GM12874 (cell line): ENCODE results near the gene ITPRIP.

Experiments used
- TF ChIP-seq, protein P1 (sequence below): IDR thresholded peaks from 2 replicates; pipeline ENCODE4 v1.5.1; 2011; ENCODE audit warnings: low read depth, mild to moderate bottlenecking, control low read depth, low read length, moderate library complexity; ENCODE audit not compliant: insufficient read depth

ITPRIP gene

DNA sequence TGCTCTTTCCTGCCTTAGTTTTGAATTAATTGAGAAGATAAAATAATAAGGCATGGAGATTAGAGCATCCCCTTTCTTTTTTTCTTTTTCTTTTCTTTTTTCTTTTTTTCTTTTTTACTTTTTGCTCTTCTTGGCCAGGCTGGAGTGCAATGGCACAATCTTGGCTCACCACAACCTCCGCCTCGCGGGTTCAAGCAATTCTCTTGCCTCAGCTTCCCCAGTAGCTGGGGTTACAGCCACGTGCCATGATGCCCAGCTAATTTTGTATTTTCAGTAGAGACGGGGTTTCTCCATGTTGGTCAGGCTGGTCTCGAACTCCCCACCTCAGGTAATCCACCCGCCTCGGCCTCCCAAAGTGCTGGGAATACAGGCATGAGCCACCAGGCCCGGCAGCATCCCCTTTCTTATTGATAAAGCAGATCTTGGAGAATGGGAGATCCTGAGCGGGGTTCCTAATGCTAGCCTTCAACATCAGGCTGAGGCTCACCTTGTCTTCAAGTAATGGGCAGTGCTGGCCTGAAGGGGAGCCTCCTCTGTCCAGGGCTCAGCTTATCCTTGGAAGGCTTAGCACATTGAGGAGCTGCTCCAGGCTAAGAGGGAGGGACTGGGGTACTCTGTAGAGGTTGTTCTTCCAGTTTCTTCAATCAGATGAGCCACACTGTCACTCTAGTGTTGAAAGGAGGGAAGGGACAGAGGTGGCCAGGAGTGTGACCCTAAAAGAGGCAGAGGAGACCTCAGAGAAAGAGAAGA, 41.4 kb downstream of the ITPRIP start:
- TF ChIP-seq, protein P1, sequence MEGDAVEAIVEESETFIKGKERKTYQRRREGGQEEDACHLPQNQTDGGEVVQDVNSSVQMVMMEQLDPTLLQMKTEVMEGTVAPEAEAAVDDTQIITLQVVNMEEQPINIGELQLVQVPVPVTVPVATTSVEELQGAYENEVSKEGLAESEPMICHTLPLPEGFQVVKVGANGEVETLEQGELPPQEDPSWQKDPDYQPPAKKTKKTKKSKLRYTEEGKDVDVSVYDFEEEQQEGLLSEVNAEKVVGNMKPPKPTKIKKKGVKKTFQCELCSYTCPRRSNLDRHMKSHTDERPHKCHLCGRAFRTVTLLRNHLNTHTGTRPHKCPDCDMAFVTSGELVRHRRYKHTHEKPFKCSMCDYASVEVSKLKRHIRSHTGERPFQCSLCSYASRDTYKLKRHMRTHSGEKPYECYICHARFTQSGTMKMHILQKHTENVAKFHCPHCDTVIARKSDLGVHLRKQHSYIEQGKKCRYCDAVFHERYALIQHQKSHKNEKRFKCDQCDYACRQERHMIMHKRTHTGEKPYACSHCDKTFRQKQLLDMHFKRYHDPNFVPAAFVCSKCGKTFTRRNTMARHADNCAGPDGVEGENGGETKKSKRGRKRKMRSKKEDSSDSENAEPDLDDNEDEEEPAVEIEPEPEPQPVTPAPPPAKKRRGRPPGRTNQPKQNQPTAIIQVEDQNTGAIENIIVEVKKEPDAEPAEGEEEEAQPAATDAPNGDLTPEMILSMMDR = no peak

DNA sequence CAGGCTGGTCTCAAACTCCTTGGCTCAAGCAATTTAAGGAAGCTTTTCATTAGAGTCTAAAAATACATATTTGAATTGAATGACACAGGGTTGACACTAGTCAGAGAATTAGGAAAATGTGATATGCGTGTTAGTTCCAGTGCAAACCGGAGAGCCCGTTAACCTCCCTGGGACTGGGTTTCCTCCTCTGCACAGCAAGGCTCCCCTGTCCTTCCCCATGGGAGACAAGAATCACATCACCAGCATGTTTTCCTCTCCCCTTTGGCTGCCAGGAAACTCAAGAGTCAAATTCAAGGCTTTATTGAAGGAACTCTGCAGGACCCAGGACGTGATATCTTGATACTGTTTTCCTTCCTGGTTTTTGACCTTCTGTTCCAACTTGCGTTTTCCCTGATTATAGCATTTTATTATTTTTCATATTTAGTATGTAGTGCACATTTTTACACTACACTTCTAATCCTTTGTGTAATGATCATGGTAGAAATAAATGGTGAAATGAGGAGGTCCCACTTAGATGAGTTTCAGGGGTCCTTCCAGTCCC, 44.4 kb downstream of the ITPRIP start:
- TF ChIP-seq, protein P1 = no peak

DNA sequence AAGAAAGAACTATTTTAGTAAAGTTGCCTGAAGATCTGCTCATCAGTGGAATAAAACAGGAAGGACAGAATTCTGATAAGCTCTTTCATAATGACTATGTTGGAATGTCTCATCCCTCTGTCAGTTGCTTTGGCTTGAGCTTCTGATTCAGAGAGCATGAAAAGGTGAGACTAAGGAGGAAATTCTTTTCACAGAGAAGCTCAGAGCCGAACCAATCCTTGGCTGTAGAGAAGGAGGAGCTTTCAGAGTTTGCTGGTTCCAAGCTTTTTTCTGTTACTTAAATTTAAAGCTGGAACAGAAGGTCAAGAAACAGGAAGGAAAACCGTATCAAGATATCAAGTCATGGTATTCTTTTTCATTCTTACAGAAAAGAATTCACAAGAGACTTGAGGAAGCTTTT, 45.3 kb downstream of the ITPRIP start:
- TF ChIP-seq, protein P1 = no peak

DNA sequence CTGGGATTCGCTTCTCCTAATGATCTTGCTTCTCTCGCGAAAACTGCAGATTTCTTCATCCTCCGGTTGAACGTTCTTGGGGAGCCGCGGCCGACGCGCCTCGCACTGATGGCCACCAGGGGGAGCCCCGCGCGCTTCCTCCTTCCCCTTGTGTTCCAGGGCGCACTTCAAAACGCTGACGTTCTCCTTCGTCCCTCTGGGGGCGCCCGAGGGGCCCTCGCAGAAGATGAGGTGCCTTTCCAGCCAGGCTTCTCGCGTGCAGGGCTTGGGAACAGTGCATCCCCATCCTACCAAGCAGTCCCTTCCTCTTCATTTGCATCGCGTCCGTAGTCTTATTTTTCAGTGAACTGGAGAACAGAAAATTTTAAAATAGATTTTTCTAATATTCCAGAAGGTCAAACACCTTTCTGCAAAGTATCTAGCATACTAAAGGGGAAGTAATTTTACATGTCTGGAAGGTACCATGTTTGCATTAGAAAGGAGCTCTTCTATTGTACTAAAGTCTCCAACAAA, 46.8 kb downstream of the ITPRIP start:
- TF ChIP-seq, protein P1 = peak; percentile 100

DNA sequence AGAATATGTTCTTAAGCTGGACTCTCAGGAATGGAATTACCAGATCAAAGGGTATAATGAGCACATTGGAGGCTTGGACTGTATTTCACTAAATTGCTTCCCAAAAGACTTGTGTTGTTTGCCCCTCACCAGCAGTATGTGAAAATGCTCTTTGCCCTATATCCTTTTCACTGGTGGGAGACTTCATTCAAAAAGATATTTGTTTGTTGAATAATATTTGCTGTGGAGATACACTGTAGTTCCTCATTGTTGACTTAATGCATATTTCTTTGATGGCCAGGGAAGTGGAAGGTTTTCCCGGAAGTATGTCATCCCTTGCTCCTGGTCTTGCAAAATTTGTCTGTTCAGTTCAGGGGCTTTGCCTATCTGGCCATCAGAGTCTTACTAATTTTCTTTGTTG, 49.9 kb downstream of the ITPRIP start:
- TF ChIP-seq, protein P1 = no peak

DNA sequence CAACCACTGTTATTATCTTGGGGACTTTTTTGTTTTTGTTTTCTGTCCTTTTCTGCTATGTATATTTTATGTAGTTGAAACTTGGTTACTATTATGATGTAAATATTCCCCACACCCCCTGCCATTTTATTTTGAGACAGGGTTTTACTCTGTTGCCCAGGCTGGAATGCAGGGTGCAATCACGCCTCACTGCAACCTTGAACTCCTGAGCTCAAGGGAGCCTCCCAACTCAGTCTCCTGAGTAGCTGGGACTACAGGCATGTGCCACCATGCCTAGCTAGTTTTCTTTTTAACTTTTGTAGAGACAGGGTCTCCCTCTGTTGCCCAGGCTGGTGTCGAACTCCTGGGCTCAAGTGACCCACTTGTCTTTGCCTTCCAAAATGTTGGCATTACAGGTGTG, 51.3 kb downstream of the ITPRIP start:
- TF ChIP-seq, protein P1 = no peak

DNA sequence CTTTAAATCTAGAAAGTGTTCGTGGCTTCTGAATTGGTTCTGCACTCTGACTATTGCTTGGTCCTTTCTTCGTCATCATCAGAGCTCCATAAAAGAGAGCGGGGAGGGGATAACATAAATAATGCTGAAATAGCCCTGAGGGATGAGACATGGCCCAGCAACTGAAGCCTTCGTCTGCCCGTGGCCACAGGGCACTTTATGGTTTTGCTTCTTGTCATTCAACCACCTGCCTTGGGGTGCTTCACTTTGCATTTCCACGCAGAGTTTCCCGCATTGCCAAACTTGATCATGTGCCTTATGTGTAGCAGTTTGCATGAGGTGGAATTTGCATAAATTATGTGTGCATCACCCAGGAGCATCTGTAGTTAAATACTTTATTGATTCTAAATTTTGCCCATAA, 53.4 kb downstream of the ITPRIP start:
- TF ChIP-seq, protein P1 = no peak
